HepG2 (cell line): Measurements from ENCODE around the gene SLC25A25. TPM values are rescaled to one million over a fixed set of nuclear protein-coding genes. Genes with fewer than 3 reads are reported as not detected.
A peak's percentile ranks its signal among the peaks of the same experiment; 100 is the strongest.

Source experiments
- ATAC-seq: fragments of 200-7000 bp; cut with Tn5 transposase; 3 replicates; pipeline ENCODE4 v1.9.1; 2020; ENCODE audit warnings: mild to moderate bottlenecking, moderate library complexity
- BruUV-seq: library from RNA; stranded (reverse); fragments of 400-500 nt; replicated peaks from 2 replicates; lab custom pipeline; 2021; lab: Mats Ljungman, UMichigan
- CTCF ChIA-PET: fragments of 300-600 bp; formaldehyde crosslinking; extraction: SDS; loops from one replicate; lab custom pipeline; 2021; ENCODE audit warnings: low total read pairs, inconsistent platforms, low intra/inter-chr PET ratio; lab: Yijun Ruan, JAX
- POLR2A ChIA-PET: fragments of 350-600 bp; sonication (Branson Sonifier 250); formaldehyde crosslinking; loops from one replicate; lab custom pipeline; 2020; ENCODE audit warnings: antibody characterized with exemption, inconsistent platforms; lab: Yijun Ruan, JAX
- DNase-seq: peaks from one replicate; pipeline ENCODE4 v3.0.0-alpha.2; 2015; ENCODE audit warnings: low spot score
- FAIRE-seq: peaks from 3 replicates; lab custom pipeline; 2011; peaks lifted over from hg19 to GRCh38; lab: Jason Lieb, UNC
- H2AFZ ChIP-seq: one replicate; pipeline ENCODE4 v1.6.1; 2011; ENCODE audit warnings: low read length, inconsistent platforms
- H3K27ac ChIP-seq: fragments of 300-600 bp; 3 replicates; pipeline ENCODE4 v1.8.0; 2011; ENCODE audit warnings: mixed run types, mild to moderate bottlenecking, mixed read lengths, low read length, inconsistent platforms; ENCODE audit not compliant: insufficient read depth; ENCODE audit errors: extremely low read length
- H3K27me3 ChIP-seq, 2 experiments: fragments of 200-600 bp in 1 of 2; 2 replicates in 1 of 2; 3 replicates in 1 of 2; pipeline versions ENCODE4 v1.6.0 to v1.8.0; 2011; ENCODE audit warnings: low read length in 2 of 2, mild to moderate bottlenecking in 2 of 2, moderate library complexity in 2 of 2, inconsistent platforms in 1 of 2; ENCODE audit not compliant: insufficient read depth in 2 of 2, control insufficient read depth in 1 of 2
- H3K36me3 ChIP-seq, 2 experiments: fragments of 200-600 bp in 1 of 2; replicated peaks in 1 of 2; 2 replicates in 1 of 2; 3 replicates in 1 of 2; pipeline versions ENCODE4 v1.5.1 to v1.8.0; 2011; ENCODE audit warnings: low read length in 2 of 2, inconsistent platforms in 1 of 2; ENCODE audit not compliant: insufficient read depth in 2 of 2, control insufficient read depth in 1 of 2
- H3K4me1 ChIP-seq: 2 replicates; pipeline ENCODE4 v1.5.1; 2012; ENCODE audit warnings: low read length, inconsistent platforms; ENCODE audit not compliant: insufficient read depth
- H3K4me2 ChIP-seq: 2 replicates; pipeline ENCODE4 v1.6.0; 2011; ENCODE audit warnings: low read depth, low read length, inconsistent platforms
- H3K4me3 ChIP-seq, 3 experiments: fragments of 200-600 bp in 1 of 3; sonication (generic), shearing (Covaris generic) in 1 of 3; replicated peaks in 1 of 3; 2 replicates each; pipeline ENCODE4 v1.5.1; 2011 to 2016; ENCODE audit warnings: low read length in 3 of 3, inconsistent platforms in 2 of 3, low read depth in 2 of 3, mild to moderate bottlenecking in 2 of 3, control low read depth in 1 of 3, mixed read lengths in 1 of 3; ENCODE audit not compliant: insufficient read depth in 1 of 3
- H3K79me2 ChIP-seq: one replicate; pipeline ENCODE4 v1.6.1; 2011; ENCODE audit warnings: low read length, inconsistent platforms; ENCODE audit not compliant: insufficient read depth
- H3K9ac ChIP-seq: 2 replicates; pipeline ENCODE4 v1.6.0; 2011; ENCODE audit warnings: mild to moderate bottlenecking, low read depth, low read length, inconsistent platforms; ENCODE audit not compliant: insufficient read depth
- H3K9me3 ChIP-seq: 2 replicates; pipeline ENCODE4 v1.5.1; 2012; ENCODE audit warnings: mild to moderate bottlenecking, low read length
- H4K20me1 ChIP-seq: 2 replicates; pipeline ENCODE4 v1.6.0; 2011; ENCODE audit warnings: inconsistent platforms, mild to moderate bottlenecking, low read length, moderate library complexity; ENCODE audit not compliant: insufficient read depth
- ARNTL ChIP-seq: sonication (generic); formaldehyde crosslinking; IDR thresholded peaks from 2 replicates; pipeline ENCODE4 v1.4.0; 2020; ENCODE audit warnings: mild to moderate bottlenecking, missing genetic modification reagents
- IKZF4 ChIP-seq: sonication (generic); formaldehyde crosslinking; IDR thresholded peaks from 2 replicates; pipeline ENCODE4 v1.5.1; 2020; ENCODE audit warnings: borderline replicate concordance, mild to moderate bottlenecking, low read depth, missing genetic modification reagents; ENCODE audit errors: not compliant biosample characterization
- KDM6A ChIP-seq: IDR thresholded peaks from 2 replicates; pipeline ENCODE4 v1.6.1; 2016; ENCODE audit warnings: low read depth
- MYC ChIP-seq: sonication (generic); formaldehyde crosslinking; IDR thresholded peaks from 2 replicates; pipeline ENCODE4 v1.9.0; 2021; ENCODE audit warnings: missing genetic modification reagents, borderline replicate concordance
- SIX1 ChIP-seq: sonication (generic); formaldehyde crosslinking; IDR thresholded peaks from 2 replicates; pipeline ENCODE4 v1.4.0; 2020; ENCODE audit warnings: missing genetic modification reagents, borderline replicate concordance
- ZBTB42 ChIP-seq: sonication (generic); formaldehyde crosslinking; IDR thresholded peaks from 2 replicates; pipeline ENCODE4 v1.5.0; 2020; ENCODE audit warnings: mild to moderate bottlenecking, missing genetic modification reagents
- ZKSCAN5 ChIP-seq: sonication (generic); formaldehyde crosslinking; IDR thresholded peaks from 2 replicates; pipeline ENCODE4 v1.5.1; 2020; ENCODE audit warnings: mild to moderate bottlenecking, missing genetic modification reagents
- ZNF10 ChIP-seq: sonication (generic); formaldehyde crosslinking; IDR thresholded peaks from 2 replicates; pipeline ENCODE4 v1.4.0; 2020; ENCODE audit warnings: mild to moderate bottlenecking, low read depth, missing genetic modification reagents, borderline replicate concordance
- ZNF142 ChIP-seq: sonication (generic); formaldehyde crosslinking; IDR thresholded peaks from 2 replicates; pipeline ENCODE4 v1.4.0; 2020; ENCODE audit warnings: missing genetic modification reagents
- ZNF260 ChIP-seq: sonication (generic); formaldehyde crosslinking; IDR thresholded peaks from 2 replicates; pipeline ENCODE4 v1.4.0; 2020; ENCODE audit warnings: missing genetic modification reagents, low read depth, mild to moderate bottlenecking, borderline replicate concordance
- WGBS: methylation state at CpG from one replicate; pipeline ENCODE4 v1.1.6; 2017; ENCODE audit warnings: low lambda C conversion rate; 5-methylcytosine and 5-hydroxymethylcytosine counted together
- in situ Hi-C: cut with HindIII; loops from 2 replicates; pipeline ENCODE4 v1.10.0; 2017; ENCODE audit warnings: low pct_unique_long_range_greater_than_20kb; ENCODE audit not compliant: extremely low pct_ligation_motif_present
- intact Hi-C: fragments of 100-400 bp; cut with micrococcal nuclease; formaldehyde crosslinking; loops from one replicate; pipeline ENCODE4 v1.10.0; 2022; ENCODE audit not compliant: unreplicated experiment
- polyA plus RNA-seq, 8 experiments: library from polyadenylated mRNA; depleted of rRNA in 3 of 8; stranded (reverse) in 7 of 8; unstranded in 1 of 8; fragments of >200 nt; fragmentation: Illumina TruSeq in 4 of 8; extraction: Trizol in 4 of 8; gene quantifications; 2 replicates each; pipeline versions ENCODE4 v1.2.1 to v1.2.3, GENCODE V29; 2011 to 2016; ENCODE audit warnings: low read depth in 4 of 8, missing spikeins in 1 of 8, mixed read lengths in 1 of 8; ENCODE audit not compliant: insufficient read depth in 1 of 8
- total RNA-seq, 5 experiments: library from RNA; depleted of rRNA; stranded (reverse); fragments of >200 nt; fragmentation: Illumina TruSeq; extraction: Trizol; gene quantifications; 2 replicates each; pipeline ENCODE4 v1.2.3, GENCODE V29; 2016; ENCODE audit warnings: low read depth in 1 of 5

SLC25A25 gene
- total and polyA plus RNA-seq, 2 of the 13 experiments (the other 11 are each of a cell fraction or from before 2014, with no cell fraction given), result 10.5 to 24.8 TPM

- Histone ChIP-seq H3K9me3 (no peaks in the 10 kb centered on the region), H2AFZ (no peak overlapping the region), H3K27ac (no peak overlapping the region)
- no peak for TF ChIP-seq IKZF4 (CRISPR knock-in tag)
- TF ChIP-seq ZNF260 (CRISPR knock-in tag), result no peak
- no peak for TF ChIP-seq ARNTL (CRISPR knock-in tag)
- TF ChIP-seq MYC (CRISPR knock-in tag), result no peak
- TF ChIP-seq ZBTB42 (CRISPR knock-in tag), result no peak
- TF ChIP-seq ZKSCAN5, result no peak
- TF ChIP-seq, all 625 proteins: peak for 0
- in situ Hi-C loops (no loop called here), intact Hi-C loops (no loop called here)
- no CpG with 5 or more reads among the region's 3 CpGs for whole genome bisulfite sequencing
- Histone ChIP-seq H3K27me3 (no peaks in the 10 kb centered on the region; a peak in 1 of 5 replicates), H3K36me3 (no peaks in the 10 kb centered on the region), H3K9ac (no peak overlapping the region), H3K79me2 (no peaks in the 10 kb centered on the region), H3K4me1 (peaks cover 46% of the 10 kb centered on the region), H3K4me3 (no peak overlapping the region), H3K4me2 (peak overlapping the region; percentile 76; the same call in 1 of the 2 replicates), H4K20me1 (no peaks in the 10 kb centered on the region)
- BruUV-seq, result no TSS peak
- POLR2A ChIA-PET, result interaction anchor here (1.4 to 1.9 kb wide), 3 partner anchors 10 to 40 kb away, joined by 4 to 12 read pairs (median 6); partner anchors contain the start of gene BBLN
- no peak for DNase-seq
- peak; percentile 73 for ATAC-seq
- no peak for FAIRE-seq
- CTCF ChIA-PET, result no interaction called here
These were observed 70.0 kb downstream of the SLC25A25 start for GRCh38 chr9:128138001-128138400.

DNA sequence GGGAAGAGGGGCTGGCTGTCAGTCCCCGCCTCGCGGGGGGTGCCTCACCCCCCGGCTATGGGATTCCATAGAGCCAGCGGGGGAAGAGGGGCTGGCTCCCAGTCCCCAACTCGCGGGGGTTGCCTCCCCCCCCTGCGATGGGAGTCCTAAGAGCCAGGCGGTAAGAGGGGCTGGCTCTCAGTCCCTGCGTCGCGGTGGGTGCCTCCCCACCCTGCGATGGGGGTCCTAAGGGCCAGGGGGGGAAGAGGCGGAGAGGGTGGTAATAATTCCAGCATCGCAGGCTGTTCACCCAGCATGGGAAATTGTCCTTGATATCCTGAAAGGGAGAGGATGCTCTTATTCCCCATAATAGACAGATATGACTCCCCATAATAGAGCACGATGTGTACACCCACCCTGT lies 71.6 kb downstream of the SLC25A25 start:
- 97% methylated on average over 4 of the region's 16 CpGs for WGBS
- Histone ChIP-seq H3K9me3 (no peaks in the 10 kb centered on the region), H3K36me3 (no peaks in the 10 kb centered on the region), H4K20me1 (no peaks in the 10 kb centered on the region), H2AFZ (no peak overlapping the region), H3K9ac (no peak overlapping the region), H3K4me3 (no peak overlapping the region), H3K27ac (no peak overlapping the region), H3K4me2 (no peak overlapping the region), H3K4me1 (peaks cover 49% of the 10 kb centered on the region), H3K79me2 (no peaks in the 10 kb centered on the region), H3K27me3 (peaks cover 0 to 6% of the 10 kb centered on the region in 2 experiments; a peak in 1 of 5 replicates)
- intact Hi-C loops, result no loop called here
- DNase-seq, result no peak
- CTCF ChIA-PET, result no interaction called here
- no peak for ATAC-seq
- in situ Hi-C loops, result no loop called here
- no peak for FAIRE-seq
- TF ChIP-seq KDM6A (CRISPR knock-in tag) (no peak), SIX1 (CRISPR knock-in tag) (no peak), ZNF142 (CRISPR knock-in tag) (no peak), ZNF10 (CRISPR knock-in tag) (no peak)
- no TSS peak for BruUV-seq
- POLR2A ChIA-PET, result no interaction called here
